Upper lobe of left lung (tissue), 4 donors: ENCODE measurements around the gene CLASRP.
"Not testable (repeated sequence)": the region's sequence is repeated elsewhere in the genome, so short reads cannot be mapped to it uniquely, and the experiment has no call there.

Experiments used
- CTCF ChIP-seq, 6 experiments: fragments of 450-650 bp in 4 of 6; fragments of 200-600 bp in 2 of 6; sonication (generic) in 2 of 6; IDR thresholded peaks; one replicate each; pipeline ENCODE4 v1.5.1; 2016 to 2019; ENCODE audit warnings: antibody characterized with exemption in 6 of 6
- EP300 ChIP-seq, 4 donors: sonication (generic); formaldehyde crosslinking; IDR thresholded peaks; one replicate each; pipeline ENCODE4 v1.5.1; 2017; ENCODE audit warnings: antibody characterized with exemption in 4 of 4, control low read depth in 2 of 4
- POLR2A ChIP-seq, 4 donors: fragments of 450-650 bp; IDR thresholded peaks; one replicate each; pipeline ENCODE4 v1.5.1; 2016 to 2017; ENCODE audit warnings: antibody characterized with exemption in 4 of 4, mild to moderate bottlenecking in 2 of 4
- POLR2AphosphoS5 ChIP-seq, 2 donors: sonication (generic); formaldehyde crosslinking; IDR thresholded peaks; one replicate each; pipeline ENCODE4 v1.5.1; 2017; ENCODE audit warnings: antibody characterized with exemption in 2 of 2

- TF ChIP-seq POLR2AphosphoS5, CTCF, POLR2A, EP300 (IDR thresholded peaks at IDR 0.05): not testable (repeated sequence)
Observed at GRCh38 chr19:45118591-45119355, 79.9 kb downstream of the CLASRP start.
